Peyer's patch (tissue), 4 donors: ENCODE data around the gene KIF6.

Experiments
- POLR2A ChIP-seq, 2 donors: fragments of 450-650 bp; IDR thresholded peaks; one replicate each; pipeline ENCODE4 v1.5.1; 2017; ENCODE audit warnings: antibody characterized with exemption in 2 of 2, mild to moderate bottlenecking in 2 of 2, moderate library complexity in 2 of 2
- TF ChIP-seq, protein P1 (sequence below), 6 experiments: fragments of 450-650 bp in 4 of 6; fragments of 200-600 bp in 2 of 6; sonication (generic) in 1 of 6; IDR thresholded peaks; one replicate each; pipeline ENCODE4 v1.5.1; 2017 to 2019; ENCODE audit warnings: antibody characterized with exemption in 6 of 6, mild to moderate bottlenecking in 3 of 6, moderate library complexity in 1 of 6

GRCh38 chr6:39577446-39578165, 147.6 kb downstream of the KIF6 start:
- TF ChIP-seq, protein P1, sequence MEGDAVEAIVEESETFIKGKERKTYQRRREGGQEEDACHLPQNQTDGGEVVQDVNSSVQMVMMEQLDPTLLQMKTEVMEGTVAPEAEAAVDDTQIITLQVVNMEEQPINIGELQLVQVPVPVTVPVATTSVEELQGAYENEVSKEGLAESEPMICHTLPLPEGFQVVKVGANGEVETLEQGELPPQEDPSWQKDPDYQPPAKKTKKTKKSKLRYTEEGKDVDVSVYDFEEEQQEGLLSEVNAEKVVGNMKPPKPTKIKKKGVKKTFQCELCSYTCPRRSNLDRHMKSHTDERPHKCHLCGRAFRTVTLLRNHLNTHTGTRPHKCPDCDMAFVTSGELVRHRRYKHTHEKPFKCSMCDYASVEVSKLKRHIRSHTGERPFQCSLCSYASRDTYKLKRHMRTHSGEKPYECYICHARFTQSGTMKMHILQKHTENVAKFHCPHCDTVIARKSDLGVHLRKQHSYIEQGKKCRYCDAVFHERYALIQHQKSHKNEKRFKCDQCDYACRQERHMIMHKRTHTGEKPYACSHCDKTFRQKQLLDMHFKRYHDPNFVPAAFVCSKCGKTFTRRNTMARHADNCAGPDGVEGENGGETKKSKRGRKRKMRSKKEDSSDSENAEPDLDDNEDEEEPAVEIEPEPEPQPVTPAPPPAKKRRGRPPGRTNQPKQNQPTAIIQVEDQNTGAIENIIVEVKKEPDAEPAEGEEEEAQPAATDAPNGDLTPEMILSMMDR (IDR thresholded peaks at IDR 0.05), result no peak
- no peak for TF ChIP-seq POLR2A (IDR thresholded peaks at IDR 0.05)
